ENCODE results near the gene WBP4. TPM values are rescaled to one million over a fixed set of nuclear protein-coding genes. Genes with fewer than 3 reads are reported as not detected.

Gene WBP4
- total RNA-seq, 2 experiments from 2014 or later, result 6.9 to 7.4 TPM

DNA sequence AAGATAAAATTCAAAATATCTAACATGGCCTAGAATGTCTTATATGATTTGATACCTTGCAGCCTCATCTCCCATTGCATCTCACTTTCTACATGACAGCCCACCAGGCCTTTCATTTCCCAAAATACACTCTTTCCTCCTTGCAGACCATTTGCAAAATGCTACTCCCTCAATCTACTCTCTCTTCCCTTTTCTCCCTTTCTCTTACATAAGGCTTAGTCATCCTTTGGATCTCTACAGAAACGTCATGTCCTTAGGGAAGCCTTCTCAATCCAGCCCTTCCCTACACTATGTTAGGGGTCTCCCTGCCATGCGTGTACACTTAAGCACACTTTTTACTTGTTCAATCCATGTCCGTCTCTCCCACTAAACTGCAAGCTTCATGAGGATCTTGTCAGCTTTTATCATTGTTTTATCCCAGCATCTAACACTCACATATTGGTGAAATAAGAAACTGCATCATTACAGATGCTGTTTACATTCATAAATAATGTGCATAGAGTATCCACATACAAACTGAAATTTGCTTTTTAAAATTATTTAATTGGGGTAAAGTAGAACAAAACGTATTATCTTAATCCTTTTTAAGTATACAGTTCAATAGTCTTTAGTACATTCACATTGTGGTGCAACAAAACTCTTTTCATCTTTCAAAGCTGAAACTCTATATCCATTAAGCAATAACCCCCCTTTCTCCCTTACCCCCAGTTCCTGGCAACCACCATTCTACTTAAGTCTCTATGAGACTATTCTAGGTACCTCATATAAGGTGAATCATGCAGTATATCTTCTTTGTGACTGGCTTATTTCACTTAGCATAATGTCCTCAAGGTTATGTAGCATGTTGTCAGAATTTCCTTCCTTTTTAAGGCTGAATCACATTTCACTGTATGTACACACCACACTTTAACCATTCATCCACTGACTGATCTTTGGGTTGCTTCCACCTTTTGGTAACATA, 11.5 kb upstream of the WBP4 start:
- Mint-ChIP-seq H3K27ac (no peak overlapping the region), H3K27me3 (no peaks in the 10 kb centered on the region), H3K4me3 (no peak overlapping the region), H3K36me3 (ENCODE audit: low read depth) (peaks cover 5% of the 10 kb centered on the region), H3K4me1 (ENCODE audit: low read depth) (peaks cover 30% of the 10 kb centered on the region), H3K9me3 (no peaks in the 10 kb centered on the region)
- Histone ChIP-seq H3K9me3 (ENCODE audit: control insufficient read depth in 1 of 2, insufficient read depth in 1 of 2, low read length in 2 of 2) (no peaks in the 10 kb centered on the region), H3K4me1 (ENCODE audit: insufficient read depth, low read length) (peaks cover 5% of the 10 kb centered on the region), H3K27me3 (ENCODE audit: control insufficient read depth in 1 of 2, insufficient read depth in 2 of 2, low read length in 2 of 2) (no peaks in the 10 kb centered on the region), H3K36me3 (ENCODE audit: insufficient read depth, low read length) (no peaks in the 10 kb centered on the region), H3K27ac (ENCODE audit: low read depth in 1 of 2, low read length in 2 of 2) (no peak overlapping the region), H3K4me3 (ENCODE audit: low read length) (no peak overlapping the region)
- ATAC-seq (ENCODE audit: poor library complexity) (no peak), DNase-seq (peak in 2 of 14 experiments; percentile 32 to 47)
- CTCF ChIA-PET, result interaction anchor here (1.2 kb wide), 1 partner anchor 75 kb away, joined by 4 read pairs; no protein-coding TSS in a partner anchor
- TF ChIP-seq, protein P1, sequence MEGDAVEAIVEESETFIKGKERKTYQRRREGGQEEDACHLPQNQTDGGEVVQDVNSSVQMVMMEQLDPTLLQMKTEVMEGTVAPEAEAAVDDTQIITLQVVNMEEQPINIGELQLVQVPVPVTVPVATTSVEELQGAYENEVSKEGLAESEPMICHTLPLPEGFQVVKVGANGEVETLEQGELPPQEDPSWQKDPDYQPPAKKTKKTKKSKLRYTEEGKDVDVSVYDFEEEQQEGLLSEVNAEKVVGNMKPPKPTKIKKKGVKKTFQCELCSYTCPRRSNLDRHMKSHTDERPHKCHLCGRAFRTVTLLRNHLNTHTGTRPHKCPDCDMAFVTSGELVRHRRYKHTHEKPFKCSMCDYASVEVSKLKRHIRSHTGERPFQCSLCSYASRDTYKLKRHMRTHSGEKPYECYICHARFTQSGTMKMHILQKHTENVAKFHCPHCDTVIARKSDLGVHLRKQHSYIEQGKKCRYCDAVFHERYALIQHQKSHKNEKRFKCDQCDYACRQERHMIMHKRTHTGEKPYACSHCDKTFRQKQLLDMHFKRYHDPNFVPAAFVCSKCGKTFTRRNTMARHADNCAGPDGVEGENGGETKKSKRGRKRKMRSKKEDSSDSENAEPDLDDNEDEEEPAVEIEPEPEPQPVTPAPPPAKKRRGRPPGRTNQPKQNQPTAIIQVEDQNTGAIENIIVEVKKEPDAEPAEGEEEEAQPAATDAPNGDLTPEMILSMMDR (IDR thresholded peaks at IDR 0.05), result no peak
- intact Hi-C loops (cut with DNase I, micrococcal nuclease), result loop anchor here in 1 of 2 experiments (2.0 kb wide), 1 partner anchor 29 kb away; no protein-coding TSS in a partner anchor
- POLR2A ChIA-PET, result interaction anchor here (2.7 kb wide), 1 partner anchor 11 kb away, joined by 6 read pairs; the partner anchor contains the start of gene WBP4

DNA sequence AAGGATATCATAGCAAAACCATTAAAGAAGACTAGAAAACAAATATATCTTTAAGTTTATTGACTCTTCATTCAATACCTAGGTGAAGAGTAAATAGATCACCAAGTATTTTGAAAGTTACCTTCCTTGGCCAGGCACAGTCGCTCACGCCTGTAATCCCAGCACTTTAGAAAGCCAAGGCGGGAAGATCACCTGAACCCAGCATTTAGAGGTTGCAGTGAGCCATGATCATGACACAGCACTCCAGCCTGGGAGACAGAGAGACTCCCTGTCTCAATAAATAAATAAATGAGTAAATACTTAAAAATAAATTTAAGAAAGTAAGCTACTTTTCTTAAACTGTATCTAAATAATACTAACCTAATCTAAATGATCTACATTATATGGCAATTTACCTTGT, 8.9 kb upstream of the WBP4 start:
- H3K4me1 Mint-ChIP-seq (ENCODE audit: low read depth), result peaks cover 50% of the 10 kb centered on the region
- H3K9me3 ChIP-seq (ENCODE audit: control insufficient read depth in 1 of 2, insufficient read depth in 1 of 2, low read length in 2 of 2), result no peaks in the 10 kb centered on the region
- no peak overlapping the region for H3K27ac ChIP-seq (ENCODE audit: low read depth in 1 of 2, low read length in 2 of 2)
- no peaks in the 10 kb centered on the region for H3K9me3 Mint-ChIP-seq
- no peaks in the 10 kb centered on the region for H3K27me3 Mint-ChIP-seq
- no peak for DNase-seq
- H3K36me3 ChIP-seq (ENCODE audit: insufficient read depth, low read length), result no peaks in the 10 kb centered on the region
- no peak for ATAC-seq (ENCODE audit: poor library complexity)
- no peak overlapping the region for H3K4me3 ChIP-seq (ENCODE audit: low read length)
- ChIA-PET POLR2A (no interaction called here), CTCF (interaction anchor here (1.2 to 3.4 kb wide), 2 partner anchors 10 to 81 kb away, joined by 3 to 20 read pairs; no protein-coding TSS in a partner anchor)
- H3K4me1 ChIP-seq (ENCODE audit: insufficient read depth, low read length), result peaks cover 11% of the 10 kb centered on the region
- peaks cover 5% of the 10 kb centered on the region for H3K36me3 Mint-ChIP-seq (ENCODE audit: low read depth)
- TF ChIP-seq, protein P1 (IDR thresholded peaks at IDR 0.05), result no peak
- no peak overlapping the region for H3K27ac Mint-ChIP-seq
- no peaks in the 10 kb centered on the region for H3K27me3 ChIP-seq (ENCODE audit: control insufficient read depth in 1 of 2, insufficient read depth in 2 of 2, low read length in 2 of 2)
- no peak overlapping the region for H3K4me3 Mint-ChIP-seq
- intact Hi-C loops (cut with DNase I, micrococcal nuclease), result no loop called here

DNA sequence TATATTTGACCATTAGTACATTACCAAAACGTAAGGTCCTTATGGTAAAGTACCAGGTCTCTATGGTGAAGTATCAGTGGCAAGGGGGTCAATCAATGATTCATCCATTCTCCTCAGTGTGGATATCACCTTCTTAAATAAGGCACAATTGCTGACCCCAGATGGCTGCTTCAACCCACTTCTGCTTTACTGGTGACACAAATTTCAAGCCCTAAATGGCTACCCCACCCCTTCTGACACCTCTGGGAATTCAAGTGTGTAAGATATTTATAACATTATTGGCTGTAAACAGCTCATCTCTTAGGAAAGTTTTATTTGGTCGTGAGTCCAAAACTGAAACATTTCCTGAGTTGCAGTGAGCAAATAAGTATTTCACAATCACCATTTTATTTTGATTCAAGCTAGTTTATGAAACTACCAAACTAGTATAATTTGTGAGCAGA, 7.9 kb upstream of the WBP4 start:
- intact Hi-C loops (cut with DNase I, micrococcal nuclease), result no loop called here
- Histone ChIP-seq H3K4me3 (ENCODE audit: low read length) (no peak overlapping the region), H3K27ac (ENCODE audit: low read depth in 1 of 2, low read length in 2 of 2) (no peak overlapping the region), H3K9me3 (ENCODE audit: control insufficient read depth in 1 of 2, insufficient read depth in 1 of 2, low read length in 2 of 2) (no peaks in the 10 kb centered on the region), H3K4me1 (ENCODE audit: insufficient read depth, low read length) (peaks cover 11% of the 10 kb centered on the region), H3K36me3 (ENCODE audit: insufficient read depth, low read length) (no peaks in the 10 kb centered on the region), H3K27me3 (ENCODE audit: control insufficient read depth in 1 of 2, insufficient read depth in 2 of 2, low read length in 2 of 2) (no peaks in the 10 kb centered on the region)
- ATAC-seq (ENCODE audit: poor library complexity), result no peak
- H3K4me3 Mint-ChIP-seq, result no peak overlapping the region
- no peaks in the 10 kb centered on the region for H3K9me3 Mint-ChIP-seq
- ChIA-PET POLR2A (interaction anchor here (1.2 to 2.5 kb wide), 2 partner anchors 34 to 44 kb away, joined by 3 to 25 read pairs; partner anchors contain the start of gene ELF1), CTCF (interaction anchor here (0.7 to 3.4 kb wide), 20 partner anchors 9 to 174 kb away, joined by 3 to 20 read pairs (median 8); partner anchors contain the start of gene ELF1)
- H3K4me1 Mint-ChIP-seq (ENCODE audit: low read depth), result peaks cover 55% of the 10 kb centered on the region
- no peak overlapping the region for H3K27ac Mint-ChIP-seq
- H3K36me3 Mint-ChIP-seq (ENCODE audit: low read depth), result peaks cover 5% of the 10 kb centered on the region
- TF ChIP-seq, protein P1 (IDR thresholded peaks at IDR 0.05), result no peak
- no peaks in the 10 kb centered on the region for H3K27me3 Mint-ChIP-seq
- peak in 3 of 14 experiments; percentile 24 to 72 (median 60) for DNase-seq
